NCI-H1105 treated with DMSO at 0.1 percent for 48 hours (cell line): ENCODE results near the gene BTBD18.
A peak's percentile ranks its signal among the peaks of the same experiment; 100 is the strongest.

Experiments used
- DNase-seq: peaks from one replicate; lab custom pipeline; 2025; lab: John Stamatoyannopoulos, UW

BTBD18 gene, protein sequence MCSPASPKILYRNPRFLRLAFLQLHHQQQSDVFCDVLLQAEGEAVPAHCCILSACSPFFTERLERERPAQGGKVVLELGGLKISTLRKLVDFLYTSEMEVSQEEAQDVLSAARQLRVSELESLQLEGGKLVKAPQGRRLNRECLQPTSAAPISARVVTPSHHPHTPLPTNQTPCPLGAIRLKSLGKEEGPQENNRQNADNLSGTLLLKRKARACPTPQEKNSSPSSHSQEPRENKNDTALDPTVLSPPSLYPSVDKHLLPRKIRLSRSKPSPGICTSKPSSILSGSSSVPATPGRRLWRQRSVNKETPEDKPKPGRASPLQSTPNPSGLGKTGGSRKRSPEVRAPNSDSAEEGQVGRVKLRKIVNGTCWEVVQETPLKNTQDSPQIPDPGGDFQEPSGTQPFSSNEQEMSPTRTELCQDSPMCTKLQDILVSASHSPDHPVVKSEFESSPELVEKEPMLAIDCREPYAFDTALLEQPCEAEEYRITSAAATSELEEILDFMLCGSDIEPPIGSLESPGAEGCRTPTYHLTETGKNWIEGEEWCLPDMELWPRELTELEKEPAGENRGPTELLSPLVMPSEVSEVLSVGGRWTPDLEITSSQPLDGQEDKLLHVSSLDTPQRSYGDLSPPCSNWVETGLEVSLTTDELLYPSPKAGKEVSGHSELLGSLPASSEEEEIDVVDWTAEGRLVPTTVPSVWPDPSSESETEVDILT

DNA sequence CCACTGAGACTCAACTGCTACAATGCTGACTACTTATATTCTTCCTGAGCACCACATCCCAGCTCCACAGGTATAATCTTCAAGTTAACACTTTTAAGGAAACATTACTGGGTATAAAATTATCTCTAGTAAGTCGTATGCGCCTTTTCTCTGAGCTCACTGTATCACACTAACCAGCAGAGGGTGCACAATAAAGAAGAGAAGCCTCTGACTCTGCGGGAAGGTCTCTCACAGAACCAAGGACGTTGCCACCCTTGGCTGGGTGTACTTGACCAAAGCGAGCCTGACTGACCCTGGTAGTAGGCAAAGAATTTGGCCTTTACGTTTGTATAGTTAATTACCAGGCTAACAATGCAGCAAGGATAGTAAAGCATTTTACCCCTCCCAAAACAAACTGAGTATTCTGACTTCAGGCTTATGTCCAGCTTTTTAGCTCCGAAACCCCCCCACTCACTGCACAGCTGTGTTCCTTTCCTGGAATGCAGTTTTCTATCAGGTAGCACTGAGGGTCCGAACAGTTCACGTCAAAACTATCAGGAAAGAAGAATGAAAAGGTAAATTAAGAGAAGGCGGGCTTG is at the start of gene BTBD18:
BTBD18 (minus strand) TSS at position 144 of the 578 bp plus-strand sequence. CDS start 631 bp downstream, outside the sequence.
- DNase-seq = peak; percentile 19

DNA sequence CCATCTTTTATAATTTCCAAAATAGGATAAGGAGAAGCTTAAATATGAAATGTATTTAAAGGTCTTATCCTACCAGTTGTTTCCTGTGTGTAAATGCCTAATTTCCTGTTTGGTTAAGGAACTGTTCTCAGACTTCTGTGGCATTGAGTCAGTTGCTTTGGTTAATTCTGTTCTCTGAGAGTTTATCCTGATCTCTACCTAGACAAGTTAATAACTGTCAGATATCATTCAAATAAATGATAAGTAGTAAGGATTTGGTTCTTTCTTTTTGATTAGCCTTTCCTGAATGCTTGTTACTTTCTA is 49.5 kb upstream of the BTBD18 start:
- no peak for DNase-seq

DNA sequence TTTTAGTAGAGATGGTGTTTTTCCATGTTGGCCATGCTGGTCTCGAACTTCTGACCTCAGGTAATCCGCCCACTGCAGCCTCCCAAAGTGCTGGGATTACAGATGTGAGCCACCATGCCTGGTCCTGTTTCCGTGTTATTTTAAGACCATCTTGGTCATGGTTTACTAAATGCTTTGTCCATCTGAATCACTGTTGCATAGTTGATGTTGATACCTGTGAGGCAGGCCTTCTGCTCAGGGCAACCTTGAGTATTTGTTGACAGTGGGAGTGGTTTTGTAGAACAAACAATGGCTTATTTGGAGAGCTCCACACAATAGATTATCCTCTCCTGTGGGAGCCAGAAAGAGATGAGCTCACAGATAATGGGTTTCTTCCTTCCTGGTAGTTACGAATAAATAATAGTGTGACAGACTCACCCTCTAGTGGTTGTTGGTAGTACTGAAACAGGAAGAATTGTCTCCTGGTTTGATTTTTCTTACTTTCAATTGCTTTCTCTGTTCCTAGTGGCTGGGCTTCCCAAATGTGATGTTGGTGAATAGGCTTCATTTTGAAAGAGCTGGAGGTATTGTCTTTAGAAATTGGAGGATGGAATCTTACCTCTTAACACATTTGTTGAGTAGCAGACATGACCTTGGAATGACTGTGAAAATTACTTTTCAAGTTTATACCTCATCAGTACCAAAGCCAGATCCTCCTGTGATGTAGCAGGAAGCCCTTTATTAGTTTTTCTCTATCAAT is 49.0 kb upstream of the BTBD18 start:
- DNase-seq = peak; percentile 89

DNA sequence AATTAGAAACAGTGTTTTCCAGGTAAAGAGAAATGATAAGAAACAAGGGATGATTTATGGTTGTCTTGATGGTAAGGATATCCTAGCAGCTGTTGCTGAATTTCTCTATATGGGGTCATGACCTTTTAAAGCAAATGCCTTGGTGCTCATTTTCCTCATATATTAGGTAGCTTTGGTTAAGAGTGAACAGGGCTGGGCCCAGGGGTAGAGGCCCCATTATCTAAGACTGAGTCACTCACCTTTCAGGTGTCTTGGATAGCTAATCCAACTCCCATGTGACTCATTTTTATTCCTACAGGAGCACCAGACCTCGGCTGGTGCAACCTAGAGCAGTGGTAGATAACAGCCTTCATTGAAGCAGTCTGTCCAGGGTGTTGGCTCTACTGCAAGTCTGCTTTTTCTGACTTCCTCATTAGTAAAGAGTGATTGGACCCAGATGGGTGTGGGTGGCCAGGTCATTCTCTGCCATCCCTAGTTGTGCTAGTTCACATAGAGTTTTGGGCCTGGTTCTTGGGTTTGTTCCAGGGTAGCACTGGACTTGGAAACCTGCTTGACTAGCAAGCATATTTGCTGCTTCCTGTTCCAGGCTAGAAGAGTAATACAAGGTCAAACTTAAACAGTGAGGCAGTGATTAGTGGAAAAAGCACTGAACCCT is 47.4 kb upstream of the BTBD18 start:
- no peak for DNase-seq

DNA sequence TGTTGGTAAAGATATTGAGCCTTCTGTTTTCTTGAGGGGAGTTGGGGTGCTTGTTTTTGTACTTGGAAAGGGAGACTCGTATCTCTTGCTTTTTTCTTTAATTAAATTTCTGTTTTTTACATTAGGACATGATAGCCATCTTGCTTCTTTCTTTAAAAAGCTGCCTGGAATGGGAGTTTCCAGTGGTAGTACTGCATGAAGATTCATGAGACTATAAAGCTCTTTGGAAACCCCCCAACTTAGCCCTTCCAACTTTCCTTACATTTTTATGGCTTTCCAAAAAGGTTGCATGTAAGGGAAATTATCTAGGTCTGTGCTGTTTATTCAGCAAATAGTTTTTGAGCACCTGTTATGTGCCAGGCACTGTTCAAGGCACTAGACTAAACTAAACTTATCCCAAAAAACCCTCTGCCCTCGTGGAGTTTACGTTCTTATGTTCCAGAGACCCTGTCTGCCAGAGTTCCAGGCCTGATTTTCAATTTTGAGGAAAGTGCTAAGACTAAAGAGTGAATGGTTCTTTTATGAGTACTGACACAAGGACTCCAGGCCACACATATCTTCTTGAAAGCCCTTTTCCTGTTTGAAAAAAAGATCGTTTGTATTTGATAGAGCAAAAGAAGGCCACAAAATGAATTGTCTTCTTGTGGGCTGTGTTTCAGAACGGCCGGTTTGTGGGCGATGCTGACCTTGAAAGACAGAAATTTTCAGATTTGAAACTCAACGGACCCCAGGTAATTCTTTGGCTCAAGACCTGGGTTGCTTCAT is 41.9 kb upstream of the BTBD18 start:
- no peak for DNase-seq

DNA sequence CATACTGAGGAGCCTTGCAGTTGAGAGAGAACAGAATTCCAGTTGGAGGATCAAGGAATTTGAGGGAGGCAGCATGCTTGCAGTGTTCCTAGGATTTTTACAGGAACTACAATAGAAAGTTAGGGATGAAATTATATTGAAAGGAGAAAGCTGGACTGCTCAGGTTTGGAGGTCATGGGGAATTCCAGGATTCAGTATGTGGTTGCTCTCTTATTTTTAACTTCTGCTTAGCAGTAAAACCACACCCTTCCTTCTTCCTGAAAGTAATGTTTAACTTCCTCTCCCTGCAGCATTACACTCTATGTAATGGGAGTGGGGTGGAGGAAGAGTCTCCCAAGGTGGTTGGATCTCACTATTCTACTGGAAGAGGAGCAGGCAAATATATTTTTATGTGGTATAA is 41.3 kb upstream of the BTBD18 start:
- DNase-seq = no peak

DNA sequence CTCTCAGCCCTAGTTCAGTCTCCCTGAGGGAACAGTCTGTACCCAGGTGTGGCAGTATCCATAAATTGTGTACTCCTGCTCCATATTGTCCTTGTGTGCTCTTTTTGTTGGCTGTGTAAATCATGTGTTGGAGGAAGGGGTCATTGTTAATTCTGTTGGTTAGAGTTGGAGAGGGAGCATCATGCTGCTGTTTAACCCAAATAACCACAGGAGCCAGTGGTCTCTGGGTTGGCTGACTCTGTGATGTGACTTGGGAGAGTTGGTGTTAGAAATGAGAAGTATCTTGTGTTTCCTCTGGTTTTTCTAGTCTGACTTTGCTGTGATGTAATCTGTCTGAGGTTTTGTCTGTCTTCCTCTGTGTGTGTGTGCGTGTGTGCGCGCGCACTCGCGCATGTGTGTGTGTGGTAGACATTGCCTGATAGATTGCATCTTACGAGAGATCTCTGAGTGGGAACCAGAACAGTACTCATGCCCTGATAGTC is 40.5 kb upstream of the BTBD18 start:
- DNase-seq = no peak

DNA sequence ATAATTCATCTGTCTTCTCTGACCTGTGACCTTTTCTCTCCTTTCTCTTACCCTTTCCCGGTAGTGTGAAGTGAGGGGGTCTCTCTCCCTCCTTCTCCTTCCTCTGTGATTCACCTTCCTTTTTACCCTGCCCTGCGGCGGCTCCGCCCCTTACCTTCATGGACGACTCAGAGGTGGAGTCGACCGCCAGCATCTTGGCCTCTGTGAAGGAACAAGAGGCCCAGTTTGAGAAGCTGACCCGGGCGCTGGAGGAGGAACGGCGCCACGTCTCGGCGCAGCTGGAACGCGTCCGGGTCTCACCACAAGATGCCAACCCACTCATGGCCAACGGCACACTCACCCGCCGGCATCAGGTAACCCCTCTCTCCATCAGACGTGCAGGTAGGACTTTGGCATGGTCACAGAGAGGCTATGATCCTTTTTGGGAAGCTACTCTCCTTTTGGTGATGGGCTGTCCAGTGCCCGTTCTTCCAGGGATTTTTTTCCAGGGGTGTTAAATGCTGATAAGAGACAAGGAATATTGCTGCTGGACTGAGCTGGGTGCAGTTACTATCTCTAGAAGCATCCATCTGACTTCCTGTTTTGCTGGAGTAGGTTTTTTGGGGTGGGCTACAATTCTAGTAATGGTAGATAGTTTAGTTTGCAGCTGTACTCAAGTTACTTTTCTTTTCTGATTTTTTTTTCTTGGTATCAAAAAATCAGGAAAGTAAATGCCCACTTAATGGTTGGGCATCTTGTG is 39.9 kb upstream of the BTBD18 start:
- DNase-seq = no peak

DNA sequence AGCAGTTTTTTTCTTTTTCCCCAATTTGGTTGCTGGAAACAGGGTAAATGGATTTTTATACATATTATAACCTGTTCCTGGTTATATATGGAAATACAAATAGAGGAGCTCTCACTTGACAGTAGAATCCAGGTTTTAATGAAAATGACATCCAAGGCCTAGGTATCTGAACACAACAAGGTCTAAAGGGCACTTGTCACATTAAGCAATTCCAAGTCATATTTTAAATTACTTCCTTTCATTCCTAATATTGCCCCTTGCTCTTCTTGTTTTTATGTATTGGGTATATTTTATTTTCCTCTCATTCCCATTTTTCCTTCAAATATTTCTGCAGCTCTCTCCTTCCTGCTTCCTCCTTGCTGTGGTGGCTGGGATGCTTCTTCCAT is 37.1 kb upstream of the BTBD18 start:
- no peak for DNase-seq

DNA sequence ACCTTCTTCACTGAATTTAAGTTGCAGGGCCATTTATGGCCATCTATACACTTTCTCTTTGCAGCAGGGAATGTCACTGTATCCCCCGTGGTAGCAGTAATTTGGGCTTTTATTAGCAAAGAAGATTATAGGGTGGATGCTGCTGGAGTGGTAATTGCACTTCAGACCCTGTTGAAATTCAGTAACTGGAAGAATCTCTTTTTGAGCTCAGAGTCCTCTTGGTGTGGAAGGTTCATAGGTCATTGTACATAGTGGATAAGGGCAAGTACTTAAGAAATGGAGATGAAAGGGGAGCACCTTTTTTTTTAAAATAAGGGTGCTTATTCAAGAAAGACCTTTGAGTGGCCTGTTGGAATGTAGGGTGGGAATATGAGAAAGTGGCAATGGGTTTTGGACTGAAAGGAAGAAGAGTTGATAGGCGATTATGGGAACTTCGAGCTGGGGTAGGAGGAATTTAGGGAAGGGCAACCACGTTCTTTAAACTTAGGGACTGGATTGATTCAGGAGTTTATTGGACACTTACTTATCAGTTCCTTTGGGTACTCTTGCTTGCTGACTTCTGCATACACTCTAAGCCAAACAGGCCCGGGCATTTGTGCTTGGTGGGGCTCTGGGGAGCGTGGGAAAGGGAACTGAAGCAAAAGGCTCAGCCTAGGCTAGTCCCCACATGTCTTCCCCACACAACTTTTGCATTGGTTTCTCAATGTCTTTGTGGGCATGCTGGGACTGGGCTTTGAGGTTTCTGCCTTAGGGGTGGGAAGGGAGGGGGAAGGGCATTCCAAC is 36.5 kb upstream of the BTBD18 start:
- DNase-seq = no peak

DNA sequence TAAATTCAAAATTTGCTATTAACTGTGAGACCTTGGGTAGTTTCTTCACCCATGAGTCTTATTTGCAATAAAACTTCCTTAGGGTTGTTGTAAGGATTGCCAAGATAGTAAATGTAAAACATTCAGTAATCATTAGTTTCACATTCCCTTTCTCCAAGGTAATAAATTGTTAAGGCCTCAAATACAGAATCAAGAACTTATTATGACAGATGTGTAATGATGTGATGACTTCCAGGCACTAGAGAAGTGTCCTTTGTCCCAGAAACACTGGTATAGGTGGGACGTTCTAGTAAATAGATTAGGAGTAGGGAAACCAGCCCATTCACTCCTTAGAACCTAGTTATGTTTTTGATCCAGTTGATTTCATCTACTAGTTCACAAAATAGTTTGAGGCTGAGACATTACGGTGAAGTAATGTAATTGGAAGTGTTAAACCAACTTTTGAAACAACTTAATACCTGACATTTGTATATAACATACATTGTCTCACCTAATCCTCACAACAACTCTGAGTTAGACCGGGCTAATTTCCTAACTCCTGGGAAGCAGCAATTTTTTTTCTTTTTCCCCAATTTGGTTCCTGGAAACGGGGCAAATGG is 35.5 kb upstream of the BTBD18 start:
- no peak for DNase-seq

DNA sequence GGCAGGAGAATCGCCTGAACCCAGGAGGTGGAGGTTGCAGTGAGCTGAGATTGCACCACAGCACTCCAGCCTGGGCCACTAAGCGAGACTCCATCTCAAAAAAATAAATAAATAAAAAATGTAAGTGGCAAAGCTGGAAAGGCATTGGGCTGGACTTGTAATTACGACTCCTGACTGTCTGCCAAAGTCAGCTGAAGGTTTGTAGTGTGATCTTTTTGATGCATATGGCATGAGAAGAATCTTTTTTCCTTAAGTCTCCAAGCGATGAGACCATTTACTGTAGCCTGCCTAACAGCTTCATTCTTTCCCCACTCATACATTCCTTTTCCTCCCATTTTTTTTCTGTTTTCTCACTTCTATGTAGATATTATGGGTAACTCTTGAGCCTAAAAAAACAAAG is 34.8 kb upstream of the BTBD18 start:
- DNase-seq = no peak

DNA sequence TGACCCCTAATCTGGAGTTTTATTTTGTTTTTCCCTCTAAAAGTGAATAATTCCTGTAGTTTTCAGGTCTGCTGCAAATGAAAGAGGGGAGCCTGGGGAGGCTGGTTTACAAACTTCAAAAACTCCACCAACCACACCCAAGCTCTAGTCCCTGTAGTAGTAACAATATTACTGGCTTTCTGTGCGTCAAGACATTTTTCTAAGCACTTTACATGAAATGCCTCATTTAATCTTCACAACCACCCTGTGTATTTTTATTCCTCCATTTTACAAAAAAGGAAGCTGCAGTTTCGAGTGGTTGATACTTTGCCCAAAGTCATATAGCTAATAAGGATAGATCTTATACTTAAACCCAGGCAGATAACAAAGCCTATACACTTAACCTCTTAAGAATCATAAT is 33.5 kb upstream of the BTBD18 start:
- no peak for DNase-seq

DNA sequence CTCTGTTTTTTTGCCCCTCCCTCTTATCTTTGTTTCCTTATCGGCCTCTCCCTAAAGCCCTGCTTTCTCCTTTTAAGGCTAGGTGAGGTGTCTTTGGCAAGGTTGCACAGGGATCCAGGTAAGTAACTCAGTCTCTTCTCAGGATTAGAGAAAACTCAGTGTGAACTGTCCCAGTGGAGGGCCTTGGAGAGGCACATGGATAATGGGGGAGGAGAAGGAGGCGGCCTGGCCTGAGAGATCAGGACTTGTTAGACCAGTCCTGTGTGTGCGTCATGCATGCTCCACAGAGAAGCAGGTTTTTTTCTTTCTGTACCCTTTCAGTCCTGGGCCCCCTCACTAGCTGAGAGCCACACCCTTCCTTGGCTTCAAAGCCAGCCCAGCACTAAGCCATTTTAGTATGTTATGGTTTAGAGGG is 29.9 kb upstream of the BTBD18 start:
- no peak for DNase-seq

DNA sequence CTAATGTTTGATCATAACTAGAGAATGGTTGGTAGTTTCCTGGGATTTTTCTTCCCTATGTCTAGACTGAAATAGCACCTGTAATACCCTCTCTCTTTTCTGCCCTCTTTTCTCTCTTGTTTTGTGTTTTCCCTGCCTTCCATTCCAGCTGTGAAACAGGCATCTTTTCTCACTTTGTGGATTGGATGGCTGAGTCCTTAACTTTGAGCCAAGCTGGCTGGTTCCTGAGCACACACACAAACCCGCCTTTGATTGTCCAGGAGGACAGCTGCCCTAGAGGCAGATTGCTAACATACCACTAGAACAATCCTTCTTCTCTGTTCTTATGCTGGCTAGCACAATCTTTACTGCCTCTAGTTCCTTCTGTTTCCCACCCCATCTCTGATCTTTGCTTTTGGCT is 27.7 kb upstream of the BTBD18 start:
- no peak for DNase-seq

DNA sequence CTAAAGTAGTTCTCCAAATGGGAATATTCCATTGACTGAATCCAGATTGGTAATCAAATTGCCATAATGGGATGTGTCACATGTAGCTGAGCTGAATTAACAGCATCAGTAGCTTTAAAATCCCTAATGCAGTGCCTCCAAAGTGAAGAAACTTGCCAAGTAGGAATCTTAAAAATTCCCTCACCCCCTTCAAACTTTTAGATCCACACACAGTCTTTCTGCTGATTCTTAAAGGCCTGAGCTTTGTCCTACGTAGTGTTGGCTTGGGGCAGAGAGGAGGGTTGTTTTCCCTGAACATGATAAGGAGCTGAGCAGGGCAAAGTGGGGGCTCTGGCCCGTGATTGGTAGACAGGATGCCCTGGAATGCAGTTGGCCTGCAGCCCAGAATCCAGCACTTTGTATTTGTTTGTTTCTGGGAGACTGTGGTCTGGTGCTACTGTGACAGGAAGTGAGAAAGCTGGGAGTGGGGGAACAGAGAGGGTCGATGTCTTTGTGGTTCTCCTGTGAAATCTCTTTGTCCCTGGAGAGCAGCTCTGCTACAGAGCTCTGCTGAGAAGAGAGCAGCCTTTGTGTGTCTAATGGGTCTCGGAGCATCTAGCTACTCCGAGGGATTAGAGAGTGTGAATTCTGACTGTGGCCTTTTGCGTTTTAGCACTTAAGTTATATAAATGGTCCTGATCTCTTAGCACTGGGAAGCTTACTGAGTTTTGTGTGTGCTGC is 26.9 kb upstream of the BTBD18 start:
- DNase-seq = peak; percentile 66

DNA sequence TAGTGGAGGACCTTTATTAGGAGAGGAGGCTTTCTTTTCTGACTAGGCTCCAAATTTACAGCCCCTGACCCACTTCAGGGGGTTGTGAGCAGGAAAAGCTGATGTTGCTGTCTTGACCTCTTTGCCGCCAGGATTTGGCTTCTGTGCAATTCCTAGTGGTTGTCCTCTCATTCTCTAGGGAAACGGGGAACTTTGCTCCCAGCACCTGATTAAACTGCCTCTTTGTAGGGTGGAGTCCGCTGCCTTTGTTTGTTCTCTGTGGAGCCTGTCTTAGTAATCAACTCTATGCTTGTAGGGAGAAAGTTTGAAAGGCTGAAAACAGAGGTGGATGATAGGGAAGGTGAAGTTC is 26.3 kb upstream of the BTBD18 start:
- no peak for DNase-seq

DNA sequence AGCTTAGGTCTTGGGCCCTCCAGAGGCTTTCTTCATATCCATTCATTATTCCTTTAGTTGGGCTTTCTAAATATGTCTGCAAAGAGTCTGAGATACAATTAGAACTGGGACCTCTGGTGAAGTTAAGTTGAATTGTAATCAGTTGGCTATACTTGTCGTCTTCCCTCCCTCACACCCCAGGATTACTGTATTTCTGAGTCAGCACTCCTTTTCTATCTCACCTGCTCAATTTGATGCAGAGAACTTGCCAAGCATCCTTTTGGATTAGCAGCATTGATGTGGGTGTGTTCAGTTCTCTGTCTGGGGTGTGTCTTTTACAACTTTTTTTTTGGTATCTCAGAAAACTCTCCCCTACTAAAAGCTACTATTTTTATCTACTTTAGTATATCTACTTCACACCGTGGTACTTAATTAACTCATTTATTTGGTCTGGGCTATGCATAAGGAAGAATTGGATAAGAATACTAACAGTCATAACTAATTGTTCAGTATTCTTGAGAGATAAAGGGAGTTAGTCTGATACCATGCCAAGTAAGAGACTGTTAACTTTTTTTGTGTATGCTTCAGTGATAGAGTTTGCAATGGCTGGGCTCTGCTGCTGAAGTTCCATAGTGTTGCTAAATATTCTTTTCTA is 25.1 kb upstream of the BTBD18 start:
- DNase-seq = no peak
